ENCODE results near the gene SSTR3.
"Not testable (repeated sequence)": the region's sequence is repeated elsewhere in the genome, so short reads cannot be mapped to it uniquely, and the experiment has no call there.

SSTR3 gene

DNA sequence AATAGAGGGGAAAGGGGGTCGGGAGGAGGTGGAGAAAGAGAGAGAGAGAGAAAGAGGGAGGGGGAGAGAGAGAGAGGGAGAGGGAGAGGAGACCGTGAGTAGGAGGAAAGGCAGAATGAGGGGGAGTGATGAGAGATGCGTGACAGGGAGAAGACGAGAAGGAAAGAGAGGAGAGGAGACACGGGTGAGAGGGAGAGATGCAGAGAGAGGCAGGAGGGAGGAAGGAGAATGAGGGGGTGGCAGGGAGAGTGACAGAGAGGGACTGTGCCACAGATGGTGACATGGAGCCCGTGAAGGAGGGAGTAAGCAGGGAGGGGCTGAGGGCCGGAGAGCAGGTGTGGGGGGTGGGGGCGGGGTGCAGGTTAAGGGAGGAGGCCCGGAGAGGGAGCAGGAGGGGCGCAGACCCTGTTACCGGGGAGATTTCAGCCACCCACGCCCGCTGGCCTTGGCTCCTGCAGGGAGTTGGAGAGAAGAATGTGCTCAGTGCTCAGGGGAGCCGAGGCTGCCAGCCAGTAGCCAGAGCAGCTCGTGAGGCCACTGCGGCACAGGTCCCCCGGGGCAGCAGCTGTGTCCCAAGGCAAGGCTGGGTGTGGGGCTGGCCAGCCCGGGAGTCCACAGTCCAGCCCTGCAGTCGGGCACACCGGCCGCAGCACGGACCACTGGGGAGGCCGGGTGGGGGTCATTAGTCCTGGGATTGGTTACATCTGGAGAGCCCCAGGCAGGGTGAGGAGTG lies at the start of gene SSTR3:
Gene SSTR3 (minus strand): TSS at position 304 of the 733 bp plus-strand sequence. CDS start 4,674 bp downstream, outside the sequence.
- DNase-seq (ENCODE audit: low read depth in 1 of 2, low spot score in 1 of 2): no peak

DNA sequence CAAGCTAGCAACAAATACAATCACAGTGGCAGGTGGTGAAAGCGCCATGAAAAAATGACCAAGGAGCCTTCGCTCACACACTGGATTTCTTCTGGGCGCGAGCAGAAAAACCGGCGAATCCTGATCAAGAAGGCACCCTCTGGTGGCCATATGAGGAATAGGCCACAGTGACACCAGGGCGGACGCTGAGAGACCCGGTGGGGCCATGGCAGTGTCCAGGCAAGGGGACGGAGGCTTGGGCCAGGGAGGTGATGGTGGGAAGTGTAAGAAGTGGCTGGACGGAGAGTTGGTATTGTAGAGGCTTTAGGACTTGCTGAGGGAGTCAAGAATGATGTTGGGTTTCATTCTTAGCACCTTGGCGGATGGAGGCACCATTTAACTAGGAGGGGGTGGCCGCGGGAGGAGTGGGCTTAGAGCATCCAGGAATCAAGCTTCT lies 48.6 kb upstream of the SSTR3 start:
- no peak for DNase-seq (ENCODE audit: low read depth in 1 of 2, low spot score in 1 of 2)

- no peak for DNase-seq (ENCODE audit: low read depth in 1 of 2, low spot score in 1 of 2)
These were observed 48.0 kb upstream of the SSTR3 start for GRCh38 chr22:37260155-37260795.

DNA sequence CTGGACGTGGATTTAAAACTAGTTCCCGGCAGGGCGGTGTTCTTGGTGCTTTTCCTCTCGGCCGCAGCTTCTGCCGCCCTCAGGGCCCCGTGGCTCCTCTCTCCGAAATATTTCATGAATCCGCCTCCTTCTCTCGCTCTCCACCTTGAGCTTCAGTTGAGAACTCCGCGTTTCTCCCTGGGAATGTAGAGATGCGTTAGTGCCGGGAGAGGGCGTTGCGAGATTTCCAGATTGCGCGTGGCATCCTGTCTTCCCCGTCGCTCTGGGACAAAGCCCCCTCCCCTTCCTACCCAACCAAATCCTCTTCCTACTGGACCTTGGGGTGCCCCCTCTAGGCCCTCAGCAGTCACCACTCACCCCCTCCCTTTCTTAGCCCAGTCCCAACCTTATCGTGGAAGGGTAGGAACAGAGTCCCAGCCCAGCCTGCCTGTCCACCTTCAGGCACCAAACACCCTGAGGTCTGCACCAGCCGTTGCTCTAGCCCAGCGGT lies 47.3 kb upstream of the SSTR3 start:
- no peak for DNase-seq (ENCODE audit: low read depth in 1 of 2, low spot score in 1 of 2)

- no peak for DNase-seq (ENCODE audit: low read depth in 1 of 2, low spot score in 1 of 2)
These were observed 46.6 kb upstream of the SSTR3 start for GRCh38 chr22:37258753-37259401.

DNA sequence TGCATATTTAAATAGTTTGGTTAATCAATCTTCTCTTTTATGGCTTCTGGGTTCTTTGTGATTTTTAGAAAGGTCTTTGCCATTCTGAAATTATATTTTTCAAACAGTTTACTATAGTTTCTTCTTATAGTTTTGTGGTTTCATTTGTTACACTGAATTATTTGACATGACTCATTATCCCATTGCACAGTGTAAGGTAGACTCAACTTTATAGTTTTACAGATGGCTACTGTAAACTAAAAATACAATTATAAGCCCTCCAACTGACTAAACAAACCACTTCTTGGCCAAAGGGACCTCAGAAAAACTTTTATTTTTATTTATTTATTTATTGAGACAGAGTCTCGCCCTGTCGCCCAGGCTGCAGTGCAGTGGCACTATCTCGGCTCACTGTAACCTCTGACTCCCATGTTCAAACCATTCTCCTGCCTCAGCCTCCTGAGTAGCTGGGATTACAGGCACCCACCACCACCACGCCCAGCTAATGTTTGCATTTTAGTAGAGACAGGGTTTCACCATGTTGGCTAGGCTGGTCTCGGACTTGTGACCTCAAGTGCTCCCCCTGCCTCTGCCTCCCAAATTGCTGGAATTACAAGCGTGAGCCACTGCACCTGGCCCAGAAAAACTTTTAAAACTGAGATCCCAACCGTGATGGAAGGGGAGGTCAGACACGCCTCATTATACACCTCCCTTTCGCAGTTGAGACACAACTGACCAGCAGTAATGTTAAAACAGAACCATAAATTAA lies 45.9 kb upstream of the SSTR3 start:
- no peak for DNase-seq (ENCODE audit: low read depth in 1 of 2, low spot score in 1 of 2)

GRCh38 chr22:37256075-37256726 lies 43.9 kb upstream of the SSTR3 start:
- no peak for DNase-seq (ENCODE audit: low read depth in 1 of 2, low spot score in 1 of 2)

DNA sequence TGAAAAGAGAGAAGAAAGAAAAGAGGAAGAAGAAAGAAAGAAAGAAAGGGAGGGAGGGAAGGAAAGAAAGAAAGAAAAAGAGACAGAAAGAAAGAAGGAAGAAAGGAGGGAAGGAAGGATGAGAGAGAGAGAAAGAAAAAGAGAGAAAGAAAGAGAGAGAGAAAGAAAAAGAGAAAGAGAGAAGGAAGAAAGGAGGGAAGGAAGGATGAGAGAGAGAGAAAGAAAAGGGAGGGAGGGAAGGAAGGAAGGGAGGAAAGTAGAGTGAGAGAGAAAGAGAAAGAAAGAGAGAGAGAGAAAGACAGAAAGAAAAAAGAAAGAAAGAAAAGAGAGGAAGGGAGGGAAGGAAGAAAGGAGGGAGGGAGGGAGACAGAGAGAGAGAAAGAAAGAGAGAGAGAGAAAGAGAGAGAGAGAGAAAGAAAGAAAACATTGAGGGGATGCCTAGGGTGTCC lies 43.3 kb upstream of the SSTR3 start:
- DNase-seq (ENCODE audit: low read depth in 1 of 2, low spot score in 1 of 2): no peak

DNA sequence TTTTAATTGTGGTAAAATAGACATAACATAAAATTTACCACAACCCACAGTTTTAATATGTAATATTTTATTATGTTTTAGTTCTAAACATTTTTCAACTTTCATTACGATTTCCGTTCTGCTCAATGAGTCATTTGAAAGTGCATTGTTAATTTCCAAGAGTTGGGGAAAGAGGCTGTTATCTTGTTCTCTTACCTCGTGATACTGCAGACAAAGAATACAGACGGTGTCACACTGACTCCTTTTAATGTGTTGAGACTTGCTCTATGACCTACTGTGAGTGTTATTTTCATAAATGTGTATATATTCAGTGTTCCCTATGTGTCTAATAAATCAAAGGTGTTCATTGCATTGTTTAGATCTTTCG lies 42.6 kb upstream of the SSTR3 start:
- DNase-seq (ENCODE audit: low read depth in 1 of 2, low spot score in 1 of 2): no peak

GRCh38 chr22:37254209-37254866 lies 42.1 kb upstream of the SSTR3 start:
- no peak for DNase-seq (ENCODE audit: low read depth in 1 of 2, low spot score in 1 of 2)

- no peak for DNase-seq (ENCODE audit: low read depth in 1 of 2, low spot score in 1 of 2)
These were observed 40.9 kb upstream of the SSTR3 start for GRCh38 chr22:37253126-37253660.

DNA sequence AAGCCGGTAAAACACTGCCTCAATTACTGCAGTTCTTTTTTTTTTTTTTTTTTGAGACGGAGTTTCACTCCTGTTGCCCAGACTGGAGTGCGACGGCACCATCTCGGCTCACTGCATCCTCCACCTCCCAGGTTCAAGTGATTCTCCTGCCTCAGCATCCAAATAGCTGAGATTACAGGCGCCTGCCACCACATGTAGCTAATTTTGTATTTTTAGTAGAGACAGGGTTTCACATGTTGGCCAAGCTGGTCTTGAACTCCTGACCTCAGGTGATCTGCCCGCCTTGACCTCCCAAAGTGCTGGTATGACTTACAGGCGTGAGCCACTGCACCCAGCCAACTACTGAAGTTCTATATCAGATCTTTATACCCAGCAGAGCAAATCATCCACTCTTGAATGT lies 39.6 kb upstream of the SSTR3 start:
- DNase-seq (ENCODE audit: low read depth in 1 of 2, low spot score in 1 of 2): not testable (repeated sequence)

DNA sequence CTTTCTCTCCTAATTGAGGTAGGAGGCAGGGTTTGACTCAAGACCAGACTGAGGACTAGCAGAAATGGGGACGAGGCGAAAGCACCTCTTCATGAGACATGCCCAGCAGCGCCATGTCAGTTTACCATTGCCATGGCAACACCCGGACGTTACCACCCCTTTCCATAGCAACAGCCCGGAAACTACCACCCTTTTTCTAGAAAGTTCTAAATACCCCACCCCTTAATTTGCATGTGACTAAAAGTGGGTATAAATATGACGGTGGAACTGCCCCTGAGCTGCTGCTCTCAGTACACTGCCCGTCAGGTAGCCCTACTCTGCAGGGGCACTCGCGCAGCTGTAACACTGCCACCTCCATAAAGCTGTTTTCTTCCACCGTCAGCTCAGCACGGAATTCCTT lies 37.7 kb upstream of the SSTR3 start:
- no peak for DNase-seq (ENCODE audit: low read depth in 1 of 2, low spot score in 1 of 2)

DNA sequence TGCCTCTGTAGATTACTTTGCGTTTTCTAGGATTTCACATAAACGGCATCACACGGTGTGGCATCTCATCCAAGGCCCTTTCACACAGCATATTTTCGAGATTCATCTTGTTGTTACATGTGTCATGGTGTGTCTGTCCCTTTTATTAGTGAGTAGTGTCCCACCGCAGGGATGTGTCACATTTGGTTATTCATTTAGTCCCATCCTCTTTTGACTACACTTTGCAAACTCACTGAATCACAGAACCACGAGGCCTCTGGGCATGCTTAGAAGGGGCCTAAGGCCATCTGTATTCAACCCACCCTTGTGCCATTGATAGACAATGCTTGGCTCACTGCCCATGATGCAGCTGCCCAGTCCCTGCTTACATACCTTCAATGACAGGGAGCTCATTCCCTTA lies 36.0 kb upstream of the SSTR3 start:
- no peak for DNase-seq (ENCODE audit: low read depth in 1 of 2, low spot score in 1 of 2)

DNA sequence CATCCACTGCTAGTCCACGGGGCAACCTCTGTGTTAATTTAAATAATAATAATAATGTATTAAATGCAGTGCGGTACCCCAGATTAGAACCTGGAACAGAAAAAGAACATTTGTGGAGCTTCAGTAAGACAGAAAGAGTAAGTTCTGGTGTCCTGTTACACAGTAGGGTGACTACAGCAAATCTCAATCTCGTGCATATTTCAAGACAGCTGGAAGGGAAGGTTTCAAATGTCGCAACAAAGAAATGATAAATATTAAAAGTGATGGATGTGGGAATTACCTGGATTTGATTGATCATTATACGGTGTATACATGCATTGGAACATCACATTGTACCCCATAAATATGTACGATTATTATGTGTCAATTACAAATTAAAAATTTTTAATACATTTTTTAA lies 33.5 kb upstream of the SSTR3 start:
- no peak for DNase-seq (ENCODE audit: low read depth in 1 of 2, low spot score in 1 of 2)

DNA sequence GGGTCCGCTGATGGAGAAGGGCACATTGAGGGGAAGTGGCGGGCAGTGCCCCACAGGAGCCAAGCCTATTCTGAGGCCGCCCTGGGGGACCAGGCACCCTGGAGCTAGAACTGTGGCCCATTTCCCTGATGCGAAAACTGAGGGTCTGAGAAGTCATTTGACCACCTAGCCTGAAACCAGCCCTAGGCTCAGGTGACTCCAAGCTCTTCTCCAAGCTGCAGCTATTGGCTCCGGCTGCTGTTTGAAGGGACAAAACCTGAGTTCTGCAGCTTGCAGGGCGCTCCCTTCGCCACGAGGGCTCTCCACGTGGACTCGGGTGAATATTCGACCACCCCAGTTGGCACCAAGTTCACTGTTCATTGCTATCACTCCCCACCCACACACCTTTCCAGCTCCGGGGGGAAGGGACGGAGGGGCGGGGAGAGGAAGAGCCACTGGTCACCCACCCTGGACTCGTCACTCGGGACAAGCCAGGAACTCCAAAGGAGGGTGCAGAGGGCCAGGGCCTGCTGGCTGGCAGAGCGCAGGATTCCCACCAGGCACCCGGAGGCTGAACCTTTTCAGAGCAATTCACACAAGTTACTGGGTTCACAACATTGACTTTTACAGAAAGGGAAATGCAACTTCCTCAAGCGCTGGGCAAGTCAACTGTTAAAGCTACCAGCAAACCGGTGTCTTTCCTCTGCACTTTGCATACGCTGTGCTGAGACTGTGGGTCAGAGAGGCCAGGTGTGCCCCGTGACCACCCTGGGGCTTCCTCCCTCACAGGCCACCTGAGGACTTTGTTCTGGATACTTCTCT lies 32.8 kb upstream of the SSTR3 start:
- DNase-seq (ENCODE audit: low read depth in 1 of 2, low spot score in 1 of 2): no peak

DNA sequence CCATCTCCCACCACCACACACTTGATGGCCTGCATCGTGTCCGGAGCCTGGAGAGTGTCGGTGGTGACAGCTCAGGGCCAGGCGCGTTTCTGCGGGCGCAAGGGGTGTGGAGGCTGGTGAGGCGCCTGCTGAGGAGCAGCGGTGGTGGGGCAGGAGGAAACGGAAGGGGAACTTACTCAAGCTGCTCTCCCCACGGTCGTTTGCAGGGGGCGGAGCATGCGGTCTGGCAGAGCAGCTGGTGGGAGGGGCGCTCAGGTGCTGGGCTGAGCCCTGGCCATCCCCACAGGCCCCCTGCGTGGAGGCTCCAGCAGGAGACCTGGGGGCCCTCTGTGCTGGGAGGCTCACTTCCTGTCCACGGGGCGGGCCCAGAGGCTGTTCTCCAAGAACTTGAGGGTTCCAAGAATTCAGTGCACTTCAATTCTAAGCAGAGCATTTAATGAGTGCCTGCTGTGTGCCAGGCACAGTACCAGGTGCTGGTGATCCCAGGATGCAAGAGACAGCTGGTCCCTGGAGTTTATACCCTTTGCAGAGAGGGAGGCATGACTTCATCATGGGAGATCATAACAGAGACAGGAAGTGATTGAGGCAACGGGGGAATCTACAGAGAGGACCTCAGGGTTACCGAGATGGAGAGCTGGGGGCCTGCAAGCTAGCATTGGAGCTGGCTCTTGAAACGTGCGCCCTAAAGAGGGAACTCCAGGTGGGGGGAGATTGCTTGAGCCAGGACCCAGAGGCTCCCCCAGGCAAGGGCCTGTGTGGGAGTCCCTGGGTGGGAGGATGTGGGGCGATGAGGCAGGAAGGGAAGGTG lies 32.0 kb upstream of the SSTR3 start, which contains the start of gene RAC2:
Gene RAC2 (minus strand): TSS at position 156 of the 808 bp plus-strand sequence. CDS start 121 bp downstream, at position 35.
- DNase-seq (ENCODE audit: low read depth in 1 of 2, low spot score in 1 of 2): peak; percentile 75 to 81

- DNase-seq (ENCODE audit: low read depth in 1 of 2, low spot score in 1 of 2): no peak
These were observed 31.3 kb upstream of the SSTR3 start for GRCh38 chr22:37243402-37244113.
